ENCODE measurements around the gene MED29. TPM values are rescaled to one million over a fixed set of nuclear protein-coding genes. Genes with fewer than 3 reads are reported as not detected.

MED29 gene
- total RNA-seq, 4 donors from 2014 or later, result 25.5 to 48.1 (median 37.7) TPM

DNA sequence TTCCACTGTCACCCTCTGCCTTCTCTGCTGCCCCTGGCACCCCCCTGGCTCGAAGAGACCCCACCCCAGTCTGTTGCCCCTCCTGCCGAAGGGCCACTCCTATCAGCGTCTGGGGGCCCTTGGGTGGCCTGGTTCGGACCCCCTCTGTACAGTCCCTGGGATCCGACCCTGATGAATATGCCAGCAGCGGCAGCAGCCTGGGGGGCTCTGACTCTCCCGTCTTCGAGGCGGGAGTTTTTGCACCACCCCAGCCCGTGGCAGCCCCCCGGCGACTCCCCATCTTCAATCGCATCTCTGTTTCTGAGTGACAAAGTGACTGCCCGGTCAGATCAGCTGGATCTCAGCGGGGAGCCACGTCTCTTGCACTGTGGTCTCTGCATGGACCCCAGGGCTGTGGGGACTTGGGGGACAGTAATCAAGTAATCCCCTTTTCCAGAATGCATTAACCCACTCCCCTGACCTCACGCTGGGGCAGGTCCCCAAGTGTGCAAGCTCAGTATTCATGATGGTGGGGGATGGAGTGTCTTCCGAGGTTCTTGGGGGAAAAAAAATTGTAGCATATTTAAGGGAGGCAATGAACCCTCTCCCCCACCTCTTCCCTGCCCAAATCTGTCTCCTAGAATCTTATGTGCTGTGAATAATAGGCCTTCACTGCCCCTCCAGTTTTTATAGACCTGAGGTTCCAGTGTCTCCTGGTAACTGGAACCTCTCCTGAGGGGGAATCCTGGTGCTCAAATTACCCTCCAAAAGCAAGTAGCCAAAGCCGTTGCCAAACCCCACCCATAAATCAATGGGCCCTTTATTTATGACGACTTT is 17.4 kb downstream of the MED29 start:
- H3K4me1 ChIP-seq, result peaks cover 31 to 40% of the 10 kb centered on the region in 2 donors
- ATAC-seq, result no peak

DNA sequence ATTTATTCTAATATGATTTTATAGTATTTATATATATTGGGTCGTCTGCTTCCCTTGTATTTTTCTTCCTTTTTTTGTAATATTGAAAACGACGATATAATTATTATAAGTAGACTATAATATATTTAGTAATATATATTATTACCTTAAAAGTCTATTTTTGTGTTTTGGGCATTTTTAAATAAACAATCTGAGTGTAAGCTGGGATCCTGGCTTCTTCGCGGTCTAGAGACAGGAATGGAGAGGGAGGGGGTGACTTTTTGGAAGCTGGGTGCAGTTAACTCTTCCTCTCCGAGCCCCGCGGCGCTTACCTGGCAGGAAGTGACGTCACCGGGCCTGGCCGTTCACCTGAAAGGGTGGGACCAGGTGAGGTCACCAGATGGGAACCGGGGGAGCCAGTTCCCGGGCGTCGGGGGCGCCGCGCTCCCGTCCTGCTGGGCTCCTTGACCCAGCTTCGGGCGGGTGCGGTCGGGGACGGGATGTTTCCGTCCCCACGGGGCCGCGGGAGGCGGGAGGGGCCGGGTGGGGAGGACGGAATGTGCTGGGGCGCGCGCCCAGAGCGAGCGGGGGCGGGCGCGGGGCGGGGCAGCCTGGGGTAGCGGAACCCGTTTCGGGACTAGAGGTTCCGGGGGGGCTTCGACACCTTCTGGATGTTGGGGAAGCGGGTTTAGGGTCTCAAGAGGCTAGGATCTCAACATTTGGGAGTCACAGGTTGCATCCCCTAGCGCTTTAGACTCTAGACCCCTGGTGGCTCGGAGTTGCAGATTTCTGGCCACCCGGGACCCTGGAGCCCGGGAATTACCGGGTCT is 18.2 kb downstream of the MED29 start:
- peak; percentile 91 to 95 for DNase-seq

More for the DNA sequence above, 17.4 kb downstream of the MED29 start:
- Histone ChIP-seq H3K27ac (peak overlapping the region; percentile 98 to 100 (median 100)), H3K27me3 (no peaks in the 10 kb centered on the region), H3K4me3 (peak overlapping the region; percentile 80 to 99 (median 94)), H3K36me3 (peaks cover 6 to 23% of the 10 kb centered on the region in 2 donors), H3K9me3 (no peaks in the 10 kb centered on the region)
- peak; percentile 67 to 80 for DNase-seq
- in situ Hi-C loops (cut with MboI; ENCODE audit: low sequenced_read_pairs in 4 of 4), result no loop called here
- intact Hi-C loops (cut with DNase I; ENCODE audit: low total_unique reads), result loop anchor here (10.0 kb wide), 5 partner anchors 574 to 1034 kb away; partner anchors contain the start of genes AKT2, ECH1, PSMD8 and SERTAD1
- peak in 1 of 2 donors; percentile 45 for TF ChIP-seq POLR2A (IDR thresholded peaks at IDR 0.05)
- TF ChIP-seq CTCF (IDR thresholded peaks at IDR 0.05 in 4 of 5, conservative IDR thresholded peaks at IDR 0.05 in 1 of 5), result no peak

DNA sequence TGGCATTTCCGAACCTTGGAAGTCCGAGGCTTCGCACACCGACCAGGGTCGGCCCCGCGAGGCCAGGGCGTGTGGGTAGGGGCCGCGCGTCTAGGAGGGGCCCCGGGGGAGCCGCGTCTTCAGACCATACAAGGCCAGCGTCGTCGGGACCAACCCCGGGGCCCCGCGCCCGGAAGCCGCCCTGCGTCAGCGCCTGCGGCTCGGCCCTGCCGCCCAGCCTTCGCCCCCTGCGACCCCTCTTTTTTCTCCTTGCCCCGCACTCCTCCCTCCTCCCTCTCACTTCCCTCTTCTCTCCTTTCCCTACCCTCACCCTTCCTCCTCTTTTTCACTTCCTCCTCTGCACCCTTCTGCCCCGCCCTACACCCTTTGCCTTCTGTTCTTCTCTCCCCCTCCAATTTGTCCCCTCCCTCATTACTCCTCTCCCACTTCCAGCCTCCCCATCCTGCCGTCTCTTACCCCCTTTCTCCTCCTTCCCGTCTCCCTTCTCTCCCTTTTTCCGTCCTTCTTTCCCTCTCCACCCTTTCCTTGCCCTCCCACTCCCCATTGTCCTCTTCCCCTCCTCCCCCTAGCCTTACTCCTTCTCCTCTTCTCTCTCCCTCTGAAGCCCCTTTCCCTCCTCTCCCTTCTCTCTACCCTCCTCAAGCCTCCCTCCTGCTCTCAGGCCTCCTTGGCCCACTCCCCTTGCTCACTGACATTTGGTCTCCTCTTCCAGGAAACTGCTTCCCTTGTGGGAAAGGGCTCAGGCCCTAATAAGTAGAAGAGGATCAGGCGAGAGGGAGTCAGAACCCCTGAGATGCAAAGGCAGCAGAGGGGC is 19.0 kb downstream of the MED29 start:
- Histone ChIP-seq H3K4me3 (peak overlapping the region; percentile 63 to 99 (median 94)), H3K9me3 (no peaks in the 10 kb centered on the region), H3K27me3 (no peaks in the 10 kb centered on the region), H3K27ac (peak overlapping the region; percentile 98 to 100 (median 100)), H3K36me3 (peaks cover 6 to 23% of the 10 kb centered on the region in 2 donors), H3K4me1 (peaks cover 21 to 29% of the 10 kb centered on the region in 2 donors)
- DNase-seq, result peak; percentile 70 to 82
- peak; percentile 6 to 7 for ATAC-seq
- intact Hi-C loops (cut with DNase I; ENCODE audit: low total_unique reads) (loop anchor here (5.0 to 10.0 kb wide), 2 partner anchors 425 to 558 kb away; partner anchors contain the start of gene DYRK1B), in situ Hi-C loops (cut with MboI; ENCODE audit: low sequenced_read_pairs in 4 of 4) (no loop called here)
- no peak for TF ChIP-seq CTCF (IDR thresholded peaks at IDR 0.05 in 4 of 5, conservative IDR thresholded peaks at IDR 0.05 in 1 of 5)
- no peak for TF ChIP-seq POLR2A (IDR thresholded peaks at IDR 0.05)

More for the DNA sequence above, 18.2 kb downstream of the MED29 start:
- Histone ChIP-seq H3K4me1 (peaks cover 27 to 36% of the 10 kb centered on the region in 2 donors), H3K9me3 (no peaks in the 10 kb centered on the region), H3K36me3 (peaks cover 6 to 23% of the 10 kb centered on the region in 2 donors), H3K27ac (peak overlapping the region; percentile 98 to 100 (median 100)), H3K27me3 (no peaks in the 10 kb centered on the region), H3K4me3 (peak overlapping the region; percentile 80 to 99 (median 94))
- ATAC-seq, result peak; percentile 21 to 22
- TF ChIP-seq POLR2A (IDR thresholded peaks at IDR 0.05) (peak; percentile 79 to 89), CTCF (IDR thresholded peaks at IDR 0.05 in 4 of 5, conservative IDR thresholded peaks at IDR 0.05 in 1 of 5) (peak in 1 of 5 experiments; percentile 6)
- intact Hi-C loops (cut with DNase I; ENCODE audit: low total_unique reads), result loop anchor here (5.0 to 10.0 kb wide), 7 partner anchors 425 to 1035 kb away; partner anchors contain the start of genes AKT2, DYRK1B, ECH1 and PSMD8
- in situ Hi-C loops (cut with MboI; ENCODE audit: low sequenced_read_pairs in 4 of 4), result no loop called here

GRCh38 chr19:39410831-39411080 is 19.6 kb downstream of the MED29 start:
- intact Hi-C loops (cut with DNase I; ENCODE audit: low total_unique reads), result loop anchor here (1.0 to 10.0 kb wide), 3 partner anchors 8 to 558 kb away; partner anchors contain the start of gene DYRK1B
- peaks cover 6 to 23% of the 10 kb centered on the region in 2 donors for H3K36me3 ChIP-seq
- peak overlapping the region; percentile 98 to 100 (median 100) for H3K27ac ChIP-seq
- in situ Hi-C loops (cut with MboI; ENCODE audit: low sequenced_read_pairs in 4 of 4), result no loop called here
- TF ChIP-seq POLR2A (IDR thresholded peaks at IDR 0.05) (no peak), CTCF (IDR thresholded peaks at IDR 0.05 in 4 of 5, conservative IDR thresholded peaks at IDR 0.05 in 1 of 5) (no peak)
- no peak for ATAC-seq
- peaks cover 18 to 23% of the 10 kb centered on the region in 2 donors for H3K4me1 ChIP-seq
- no peaks in the 10 kb centered on the region for H3K27me3 ChIP-seq
- peak overlapping the region; percentile 63 to 99 (median 94) for H3K4me3 ChIP-seq
- no peak for DNase-seq
- no peaks in the 10 kb centered on the region for H3K9me3 ChIP-seq

All from gastrocnemius medialis (tissue), 4 donors.